B cell (primary cell): ENCODE data around the gene KRTAP13-3.

Experiments
- EZH2 ChIP-seq: IDR thresholded peaks from 2 replicates; pipeline ENCODE4 v1.6.1; 2012; ENCODE audit warnings: borderline replicate concordance, low read depth, mild to moderate bottlenecking, moderate library complexity, low read length; ENCODE audit not compliant: insufficient read depth, poor library complexity, severe bottlenecking
- TF ChIP-seq, protein P1 (sequence below): fragments of 200-600 bp; IDR thresholded peaks from one replicate; pipeline ENCODE4 v1.8.0; 2022; ENCODE audit warnings: antibody characterized with exemption, mild to moderate bottlenecking

DNA sequence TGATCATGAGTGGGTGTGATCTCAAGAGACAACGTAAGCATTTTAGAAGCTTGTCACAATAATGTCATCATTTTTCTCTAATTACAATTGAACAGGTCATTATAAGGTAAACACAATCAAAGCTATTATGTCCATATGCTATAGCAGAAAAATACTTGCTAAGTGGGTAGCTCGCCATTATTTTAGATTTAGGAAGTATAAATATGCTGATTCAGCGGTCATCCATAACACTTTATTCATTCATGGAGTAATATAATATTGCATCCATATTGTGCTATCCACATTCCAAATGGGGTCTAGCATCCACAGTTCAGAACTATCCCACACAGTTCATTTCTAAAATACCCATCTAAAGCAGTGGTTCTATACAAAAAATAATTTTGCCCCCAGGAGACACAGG lies 22.8 kb upstream of the KRTAP13-3 start:
- TF ChIP-seq, protein P1, sequence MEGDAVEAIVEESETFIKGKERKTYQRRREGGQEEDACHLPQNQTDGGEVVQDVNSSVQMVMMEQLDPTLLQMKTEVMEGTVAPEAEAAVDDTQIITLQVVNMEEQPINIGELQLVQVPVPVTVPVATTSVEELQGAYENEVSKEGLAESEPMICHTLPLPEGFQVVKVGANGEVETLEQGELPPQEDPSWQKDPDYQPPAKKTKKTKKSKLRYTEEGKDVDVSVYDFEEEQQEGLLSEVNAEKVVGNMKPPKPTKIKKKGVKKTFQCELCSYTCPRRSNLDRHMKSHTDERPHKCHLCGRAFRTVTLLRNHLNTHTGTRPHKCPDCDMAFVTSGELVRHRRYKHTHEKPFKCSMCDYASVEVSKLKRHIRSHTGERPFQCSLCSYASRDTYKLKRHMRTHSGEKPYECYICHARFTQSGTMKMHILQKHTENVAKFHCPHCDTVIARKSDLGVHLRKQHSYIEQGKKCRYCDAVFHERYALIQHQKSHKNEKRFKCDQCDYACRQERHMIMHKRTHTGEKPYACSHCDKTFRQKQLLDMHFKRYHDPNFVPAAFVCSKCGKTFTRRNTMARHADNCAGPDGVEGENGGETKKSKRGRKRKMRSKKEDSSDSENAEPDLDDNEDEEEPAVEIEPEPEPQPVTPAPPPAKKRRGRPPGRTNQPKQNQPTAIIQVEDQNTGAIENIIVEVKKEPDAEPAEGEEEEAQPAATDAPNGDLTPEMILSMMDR = no peak
- no peak for TF ChIP-seq EZH2
